H1 (cell line): Measurements from ENCODE around the gene KRTAP19-2. TPM values are rescaled to one million over a fixed set of nuclear protein-coding genes. Genes with fewer than 3 reads are reported as not detected.

Experiments
- CTCF ChIA-PET: fragments of 300-600 bp; sonication (Branson Sonifier 250); formaldehyde crosslinking; loops from one replicate; lab custom pipeline; 2021; ENCODE audit not compliant: partially characterized antibody; lab: Charles Lee
- POLR2A ChIA-PET: fragments of 300-600 bp; sonication (Branson Sonifier 250); formaldehyde crosslinking; loops from one replicate; lab custom pipeline; 2021; ENCODE audit warnings: inconsistent platforms; ENCODE audit not compliant: partially characterized antibody; lab: Charles Lee
- DNase-seq, 2 experiments: peaks; one replicate each; pipeline versions ENCODE4 v3.0.0 to v3.0.0-alpha.2; 2010 to 2022; ENCODE audit warnings: low spot score in 2 of 2, low read depth in 1 of 2, mixed read lengths in 1 of 2
- FAIRE-seq: peaks from 2 replicates; lab custom pipeline; 2011; peaks lifted over from hg19 to GRCh38; lab: Jason Lieb, UNC
- H2AFZ ChIP-seq: 2 replicates; pipeline ENCODE4 v1.8.1; 2012; ENCODE audit warnings: low read length, inconsistent platforms
- H2AK5ac ChIP-seq: 2 replicates; pipeline ENCODE4 v1.6.1; 2013; ENCODE audit warnings: low read depth, low read length
- H2BK120ac ChIP-seq: replicated peaks from 2 replicates; pipeline ENCODE3; 2013; ENCODE audit warnings: low read depth, low read length, inconsistent platforms
- H2BK12ac ChIP-seq: 2 replicates; pipeline ENCODE4 v1.6.1; 2013; ENCODE audit warnings: low read depth, low read length
- H2BK15ac ChIP-seq: 2 replicates; pipeline ENCODE4 v1.6.1; 2013; ENCODE audit warnings: low read length
- H2BK20ac ChIP-seq: 2 replicates; pipeline ENCODE4 v1.6.1; 2013; ENCODE audit warnings: low read length
- H2BK5ac ChIP-seq: 2 replicates; pipeline ENCODE4 v1.6.1; 2013; ENCODE audit warnings: low read depth, low read length
- H3K14ac ChIP-seq: 2 replicates; pipeline ENCODE4 v1.6.1; 2013; ENCODE audit warnings: inconsistent platforms; ENCODE audit not compliant: insufficient read length
- H3K18ac ChIP-seq: 2 replicates; pipeline ENCODE4 v1.6.1; 2013; ENCODE audit warnings: low read length; ENCODE audit errors: extremely low read depth
- H3K23ac ChIP-seq: 2 replicates; pipeline ENCODE4 v1.6.1; 2013; ENCODE audit warnings: inconsistent platforms; ENCODE audit not compliant: insufficient read length
- H3K23me2 ChIP-seq: 2 replicates; pipeline ENCODE4 v1.6.1; 2013; ENCODE audit warnings: low read depth, low read length
- H3K27ac ChIP-seq: 2 replicates; pipeline ENCODE4 v1.6.1; 2011; ENCODE audit warnings: low read depth, low read length, inconsistent platforms
- H3K27me3 ChIP-seq, 4 experiments: replicated peaks in 1 of 4; 1 replicate in 1 of 4; 2 replicates in 3 of 4; pipeline versions ENCODE4 v1.6.1 to v1.8.1; 2011 to 2013; ENCODE audit warnings: low read length in 3 of 4, mild to moderate bottlenecking in 3 of 4, inconsistent platforms in 2 of 4, mixed read lengths in 2 of 4, moderate library complexity in 1 of 4; ENCODE audit not compliant: control insufficient read depth in 3 of 4, insufficient read depth in 3 of 4; ENCODE audit errors: extremely low read depth in 1 of 4
- H3K36me3 ChIP-seq, 4 experiments: 2 replicates each; pipeline versions ENCODE4 v1.6.1 to v1.8.1; 2011 to 2013; ENCODE audit warnings: mild to moderate bottlenecking in 4 of 4, low read length in 3 of 4, moderate library complexity in 2 of 4, control low read depth in 1 of 4, inconsistent platforms in 1 of 4; ENCODE audit not compliant: insufficient read depth in 4 of 4, control insufficient read depth in 2 of 4
- H3K4ac ChIP-seq: replicated peaks from 2 replicates; pipeline ENCODE3; 2013; ENCODE audit warnings: low read length, low read depth, mixed read lengths, inconsistent platforms; ENCODE audit not compliant: insufficient read length
- H3K4me1 ChIP-seq, 4 experiments: replicated peaks in 1 of 4; 1 replicate in 1 of 4; 2 replicates in 3 of 4; pipeline versions ENCODE4 v1.6.1 to v1.8.1; 2011 to 2013; ENCODE audit warnings: low read length in 3 of 4, inconsistent platforms in 2 of 4, mixed read lengths in 1 of 4; ENCODE audit not compliant: insufficient read depth in 4 of 4, control insufficient read depth in 3 of 4
- H3K4me2 ChIP-seq, 2 experiments: 2 replicates each; pipeline versions ENCODE4 v1.6.1 to v1.8.1; 2011 to 2013; ENCODE audit warnings: low read depth in 2 of 2, low read length in 2 of 2, control low read depth in 1 of 2, inconsistent platforms in 1 of 2, mild to moderate bottlenecking in 1 of 2; ENCODE audit not compliant: insufficient read depth in 1 of 2
- H3K4me3 ChIP-seq, 4 experiments: fragments of 200-600, 300-600 bp in 1 of 4; sonication (generic), shearing (Covaris generic), sonication (Bioruptor Twin) in 1 of 4; 2 replicates each; pipeline versions ENCODE4 v1.5.1 to v1.8.1; 2011 to 2016; ENCODE audit warnings: low read length in 4 of 4, low read depth in 3 of 4, control low read depth in 2 of 4, inconsistent platforms in 2 of 4, mild to moderate bottlenecking in 2 of 4, mixed read lengths in 1 of 4, moderate library complexity in 1 of 4; ENCODE audit not compliant: insufficient read depth in 2 of 4; ENCODE audit errors: extremely low read depth in 1 of 4
- H3K56ac ChIP-seq: replicated peaks from 2 replicates; pipeline ENCODE3; 2013; ENCODE audit warnings: low read depth, mild to moderate bottlenecking, mixed read lengths, low read length, inconsistent platforms; ENCODE audit not compliant: insufficient read length
- H3K79me1 ChIP-seq: 2 replicates; pipeline ENCODE4 v1.6.1; 2013; ENCODE audit warnings: low read depth, low read length, control low read depth
- H3K79me2 ChIP-seq, 2 experiments: 2 replicates each; pipeline versions ENCODE4 v1.6.1 to v1.8.1; 2012 to 2013; ENCODE audit warnings: low read length in 2 of 2, mild to moderate bottlenecking in 2 of 2, inconsistent platforms in 1 of 2; ENCODE audit not compliant: insufficient read depth in 2 of 2, control insufficient read depth in 1 of 2
- H3K9ac ChIP-seq, 4 experiments: replicated peaks in 1 of 4; 1 replicate in 1 of 4; 2 replicates in 3 of 4; pipeline versions ENCODE4 v1.6.1 to v1.8.1; 2011 to 2013; ENCODE audit warnings: low read depth in 3 of 4, low read length in 3 of 4, control low read depth in 2 of 4, mild to moderate bottlenecking in 2 of 4, moderate library complexity in 2 of 4, inconsistent platforms in 1 of 4; ENCODE audit errors: extremely low read depth in 1 of 4
- H3K9me3 ChIP-seq, 2 experiments: 2 replicates each; pipeline versions ENCODE4 v1.6.1 to v1.8.1; 2012 to 2013; ENCODE audit warnings: mild to moderate bottlenecking in 2 of 2, moderate library complexity in 2 of 2, control low read depth in 1 of 2, inconsistent platforms in 1 of 2, low read depth in 1 of 2, low read length in 1 of 2, mixed read lengths in 1 of 2; ENCODE audit not compliant: insufficient read depth in 2 of 2
- H4K20me1 ChIP-seq, 2 experiments: replicated peaks in 1 of 2; 2 replicates each; pipeline versions ENCODE3 to v1.8.1; 2011 to 2013; ENCODE audit warnings: inconsistent platforms in 2 of 2, low read length in 2 of 2, mild to moderate bottlenecking in 1 of 2; ENCODE audit not compliant: insufficient read depth in 2 of 2, control insufficient read depth in 1 of 2
- H4K5ac ChIP-seq: 2 replicates; pipeline ENCODE4 v1.6.1; 2013; ENCODE audit warnings: low read length, low read depth, mixed read lengths, inconsistent platforms; ENCODE audit not compliant: insufficient read length
- H4K8ac ChIP-seq: 2 replicates; pipeline ENCODE4 v1.8.0; 2013; ENCODE audit warnings: mild to moderate bottlenecking, moderate library complexity, low read length, inconsistent platforms; ENCODE audit not compliant: insufficient read depth; ENCODE audit errors: extremely low read depth
- H4K91ac ChIP-seq: replicated peaks from 2 replicates; pipeline ENCODE3; 2013; ENCODE audit warnings: low read length, mixed read lengths, inconsistent platforms; ENCODE audit not compliant: insufficient read length
- BRCA1 ChIP-seq: IDR thresholded peaks from 2 replicates; pipeline ENCODE4 v1.6.1; 2012; ENCODE audit warnings: low read depth, low read length, improper control_type of control experiment
- CHD1 ChIP-seq: IDR thresholded peaks from 2 replicates; pipeline ENCODE4 v1.6.1; 2012; ENCODE audit warnings: low read depth, low read length, improper control_type of control experiment
- FOSL1 ChIP-seq: IDR thresholded peaks from 2 replicates; pipeline ENCODE4 v1.6.1; 2011; ENCODE audit warnings: mild to moderate bottlenecking, low read depth, low read length, moderate library complexity; ENCODE audit not compliant: insufficient read depth
- KDM4A ChIP-seq: IDR thresholded peaks from one replicate; pipeline ENCODE4 v1.7.1; 2012; ENCODE audit warnings: low read depth, mild to moderate bottlenecking, moderate library complexity, low read length, inconsistent platforms; ENCODE audit not compliant: severe bottlenecking
- MAFK ChIP-seq: IDR thresholded peaks from 2 replicates; pipeline ENCODE4 v1.6.1; 2012; ENCODE audit warnings: low read depth, mild to moderate bottlenecking, improper control_type of control experiment, low read length
- POLR2A ChIP-seq, 2 experiments: IDR thresholded peaks; 1 replicate in 1 of 2; 2 replicates in 1 of 2; pipeline ENCODE4 v1.6.1; 2011; ENCODE audit warnings: low read depth in 2 of 2, low read length in 2 of 2, mild to moderate bottlenecking in 2 of 2; ENCODE audit errors: control extremely low read depth in 1 of 2
- POU5F1 ChIP-seq: IDR thresholded peaks from 2 replicates; pipeline ENCODE4 v1.6.1; 2011; ENCODE audit warnings: low read depth, mild to moderate bottlenecking, low read length, moderate library complexity
- RBBP5 ChIP-seq: IDR thresholded peaks from 2 replicates; pipeline ENCODE4 v1.7.1; 2012; ENCODE audit warnings: low read depth, mild to moderate bottlenecking, inconsistent platforms, low read length, moderate library complexity, borderline replicate concordance
- RFX5 ChIP-seq: IDR thresholded peaks from 2 replicates; pipeline ENCODE4 v1.6.1; 2011; ENCODE audit warnings: low read depth, low read length, improper control_type of control experiment, borderline replicate concordance
- SAP30 ChIP-seq: fragments of 300-600 bp; sonication (generic); IDR thresholded peaks from 2 replicates; pipeline ENCODE4 v1.7.1; 2012; ENCODE audit warnings: low read length, moderate library complexity, mild to moderate bottlenecking, inconsistent platforms; ENCODE audit not compliant: insufficient read depth, insufficient replicate concordance
- SP2 ChIP-seq: IDR thresholded peaks from 2 replicates; pipeline ENCODE4 v1.6.1; 2012; ENCODE audit warnings: mild to moderate bottlenecking, low read length, inconsistent platforms
- TBP ChIP-seq: IDR thresholded peaks from 2 replicates; pipeline ENCODE4 v1.6.1; 2011; ENCODE audit warnings: low read depth, low read length, improper control_type of control experiment
- TEAD4 ChIP-seq: IDR thresholded peaks from 2 replicates; pipeline ENCODE4 v1.6.1; 2012; ENCODE audit warnings: low read depth, low read length, inconsistent platforms, mixed read lengths
- WGBS, 2 experiments: shearing (Covaris generic) in 1 of 2; methylation state at CpG; one replicate each; pipeline versions ENCODE4 v1.1.6 to v1.1.7; 2013 to 2015; ENCODE audit warnings: low lambda C conversion rate in 2 of 2, mixed read lengths in 2 of 2, inconsistent platforms in 1 of 2, low coverage in 1 of 2, missing lambda C conversion rate in 1 of 2; ENCODE audit not compliant: insufficient replicate concordance in 2 of 2, insufficient coverage in 1 of 2, insufficient read length in 1 of 2; ENCODE audit errors: extremely low coverage in 1 of 2, missing lambda C conversion rate in 1 of 2; 5-methylcytosine and 5-hydroxymethylcytosine counted together
- polyA plus RNA-seq, 7 experiments: library from polyadenylated mRNA; depleted of rRNA in 3 of 7; stranded (reverse) in 5 of 7; unstranded in 2 of 7; fragments of >200 nt in 5 of 7; fragments of 200-250 nt in 2 of 7; gene quantifications; 1 replicate in 5 of 7; 2 replicates in 1 of 7; 4 replicates in 1 of 7; pipeline versions ENCODE4 v1.2.1 to v1.2.3, GENCODE V29; 2011 to 2013; ENCODE audit warnings: missing spikeins in 2 of 7, mixed read lengths in 2 of 7
- total RNA-seq: library from RNA; stranded (reverse); fragmentation: NEBNext Ultra II Directional; extraction: Animal tissue kit (Norgen Biotek cat#: 25700); gene quantifications from 2 replicates; pipeline ENCODE4 v1.2.1, GENCODE V29; 2021

The KRTAP19-2 gene
- total and polyA plus RNA-seq, 2 of the 8 experiments (the other 6 are each of a cell fraction or from before 2014, with no cell fraction given), result not detected

GRCh38 chr21:30518876-30519275 lies 31.6 kb upstream of the KRTAP19-2 start:
- no peak for FAIRE-seq
- TF ChIP-seq POU5F1, result no peak
- TF ChIP-seq RFX5, result no peak
- TF ChIP-seq POLR2A (IDR thresholded peaks at IDR 0.05; ENCODE audit: control extremely low read depth in 1 of 2, low read depth in 2 of 2, low read length in 2 of 2), result no peak
- TF ChIP-seq TBP, result no peak
- no peak for TF ChIP-seq KDM4A
- no peak for TF ChIP-seq RBBP5
- no peak for TF ChIP-seq SP2
- TF ChIP-seq CHD1, result no peak
- no peak for TF ChIP-seq MAFK
- TF ChIP-seq FOSL1, result no peak
- no peak for TF ChIP-seq TEAD4
- TF ChIP-seq SAP30, result no peak
- no peak for TF ChIP-seq BRCA1

More at GRCh38 chr21:30518876-30519275, 31.6 kb upstream of the KRTAP19-2 start:
- H3K4me3 ChIP-seq, result no peak overlapping the region
- H4K5ac ChIP-seq, result no peak overlapping the region
- H3K14ac ChIP-seq, result no peak overlapping the region
- DNase-seq, result no peak
- H3K27ac ChIP-seq, result no peak overlapping the region
- WGBS, 2 experiments, result 100% methylated on average over 1 of the region's 1 CpG; no CpG with 5 or more reads in 1 of the 2 experiments
- no peak overlapping the region for H4K8ac ChIP-seq
- no peak overlapping the region for H3K56ac ChIP-seq
- H3K4me1 ChIP-seq, result no peaks in the 10 kb centered on the region
- no peaks in the 10 kb centered on the region for H4K20me1 ChIP-seq
- H2BK12ac ChIP-seq, result no peak overlapping the region
- no peaks in the 10 kb centered on the region for H3K79me2 ChIP-seq
- no peak overlapping the region for H4K91ac ChIP-seq
- no peaks in the 10 kb centered on the region for H3K27me3 ChIP-seq
- peaks cover 0 to 3% (median 0%) of the 10 kb centered on the region in 4 experiments; a peak in 1 of 8 replicates for H3K36me3 ChIP-seq
- no peaks in the 10 kb centered on the region for H3K23me2 ChIP-seq
- no peak overlapping the region for H2BK5ac ChIP-seq
- H3K9ac ChIP-seq, result no peak overlapping the region
- H2AFZ ChIP-seq, result no peak overlapping the region
- no peak overlapping the region for H2BK20ac ChIP-seq
- no peak overlapping the region for H3K18ac ChIP-seq
- no peak overlapping the region for H3K4me2 ChIP-seq
- no peak overlapping the region for H3K23ac ChIP-seq
- H2BK120ac ChIP-seq, result no peak overlapping the region
- ChIA-PET POLR2A (no interaction called here), CTCF (no interaction called here)
- H3K9me3 ChIP-seq, result peaks cover 0 to 4% of the 10 kb centered on the region in 2 experiments; a peak in 1 of 4 replicates
- H3K79me1 ChIP-seq, result no peaks in the 10 kb centered on the region
- no peak overlapping the region for H2AK5ac ChIP-seq
- no peak overlapping the region for H2BK15ac ChIP-seq
- no peak overlapping the region for H3K4ac ChIP-seq
